Measurements from ENCODE around the gene TERF2IP. TPM values are rescaled to one million over a fixed set of nuclear protein-coding genes. Genes with fewer than 3 reads are reported as not detected.

TERF2IP gene
- total and polyA plus RNA-seq, 2 experiments from 2014 or later, result 12.0 to 18.0 TPM

GRCh38 chr16:75703306-75703705 lies 55.7 kb downstream of the TERF2IP start:
- H4K20me1 ChIP-seq (replicated peaks; ENCODE audit: insufficient read depth), result no peaks in the 10 kb centered on the region
- TF ChIP-seq CREB1 (CRISPR knock-in tag; IDR thresholded peaks at IDR 0.05; ENCODE audit: low read depth) (no peak), STAT1 (IDR thresholded peaks at IDR 0.05; ENCODE audit: unreplicated experiment) (no peak), REST (IDR thresholded peaks at IDR 0.05; ENCODE audit: unreplicated experiment) (no peak), ZNF462 (CRISPR knock-in tag; IDR thresholded peaks at IDR 0.05) (no peak), ZNF331 (CRISPR knock-in tag; IDR thresholded peaks at IDR 0.05; ENCODE audit: low read depth) (no peak), ZNF114 (CRISPR knock-in tag; IDR thresholded peaks at IDR 0.05) (no peak), ETS1 (IDR thresholded peaks at IDR 0.05) (no peak), EZH2 (IDR thresholded peaks at IDR 0.05; ENCODE audit: low read depth, unreplicated experiment) (no peak), JUNB (IDR thresholded peaks at IDR 0.05; ENCODE audit: unreplicated experiment) (no peak), NANOG (IDR thresholded peaks at IDR 0.05; ENCODE audit: borderline replicate concordance) (no peak), POLR2AphosphoS5 (IDR thresholded peaks at IDR 0.05; ENCODE audit: low read depth) (no peak), EZH2phosphoT487 (IDR thresholded peaks at IDR 0.05; ENCODE audit: unreplicated experiment) (no peak)
- TF ChIP-seq, protein P1, sequence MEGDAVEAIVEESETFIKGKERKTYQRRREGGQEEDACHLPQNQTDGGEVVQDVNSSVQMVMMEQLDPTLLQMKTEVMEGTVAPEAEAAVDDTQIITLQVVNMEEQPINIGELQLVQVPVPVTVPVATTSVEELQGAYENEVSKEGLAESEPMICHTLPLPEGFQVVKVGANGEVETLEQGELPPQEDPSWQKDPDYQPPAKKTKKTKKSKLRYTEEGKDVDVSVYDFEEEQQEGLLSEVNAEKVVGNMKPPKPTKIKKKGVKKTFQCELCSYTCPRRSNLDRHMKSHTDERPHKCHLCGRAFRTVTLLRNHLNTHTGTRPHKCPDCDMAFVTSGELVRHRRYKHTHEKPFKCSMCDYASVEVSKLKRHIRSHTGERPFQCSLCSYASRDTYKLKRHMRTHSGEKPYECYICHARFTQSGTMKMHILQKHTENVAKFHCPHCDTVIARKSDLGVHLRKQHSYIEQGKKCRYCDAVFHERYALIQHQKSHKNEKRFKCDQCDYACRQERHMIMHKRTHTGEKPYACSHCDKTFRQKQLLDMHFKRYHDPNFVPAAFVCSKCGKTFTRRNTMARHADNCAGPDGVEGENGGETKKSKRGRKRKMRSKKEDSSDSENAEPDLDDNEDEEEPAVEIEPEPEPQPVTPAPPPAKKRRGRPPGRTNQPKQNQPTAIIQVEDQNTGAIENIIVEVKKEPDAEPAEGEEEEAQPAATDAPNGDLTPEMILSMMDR (conservative IDR thresholded peaks at IDR 0.05; ENCODE audit: low read depth in 2 of 2), result no peak
- Mint-ChIP-seq H3K36me3 (ENCODE audit: low read depth) (no peaks in the 10 kb centered on the region), H3K9me3 (peaks cover 71% of the 10 kb centered on the region), H3K27me3 (ENCODE audit: insufficient read depth, low read depth, poor library complexity) (peaks cover 1% of the 10 kb centered on the region), H3K4me3 (no peak overlapping the region), H3K27ac (no peak overlapping the region), H3K4me1 (no peaks in the 10 kb centered on the region; the same call in 2 of the 3 replicates)
- no peak for ATAC-seq
- H3K27me3 ChIP-seq (ENCODE audit: insufficient read depth), result no peaks in the 10 kb centered on the region
- H3K27ac ChIP-seq (ENCODE audit: low read depth), result no peak overlapping the region
- DNase-seq (ENCODE audit: low spot score), result no peak
- no peak overlapping the region for H3K4me3 ChIP-seq
- H3K36me3 ChIP-seq (ENCODE audit: insufficient read depth), result no peaks in the 10 kb centered on the region
- H3K4me2 ChIP-seq, result no peak overlapping the region
- 0 out of 2 replicates have a peak, but pooled peaks cover 3% of the 10 kb centered on the region for H3K9me2 ChIP-seq (ENCODE audit: insufficient read depth)
- no peaks in the 10 kb centered on the region for H3K79me2 ChIP-seq (replicated peaks; ENCODE audit: insufficient read depth)
- no peaks in the 10 kb centered on the region for H3F3A ChIP-seq (replicated peaks; ENCODE audit: low read depth)
- peaks cover 7% of the 10 kb centered on the region; the same call in 1 of the 2 replicates for H3K4me1 ChIP-seq (ENCODE audit: insufficient read depth)
- no peak overlapping the region for H2AFZ ChIP-seq
